HAP-1 (cell line): ENCODE data around the gene GTPBP6.
"Not testable (repeated sequence)": the region's sequence is repeated elsewhere in the genome, so short reads cannot be mapped to it uniquely, and the experiment has no call there.

Source experiments
- DNase-seq, 2 experiments: peaks; one replicate each; pipeline ENCODE4 v3.0.0-alpha.2; 2016 to 2020; ENCODE audit warnings: low spot score in 2 of 2
- H3K27me3 ChIP-seq: fragments of 250-450 bp; sonication (Bioruptor Pico); 2 replicates; pipeline ENCODE4 v1.5.1; 2020; ENCODE audit warnings: low read depth, mild to moderate bottlenecking, moderate library complexity
- H3K36me3 ChIP-seq: fragments of 250-450 bp; sonication (Bioruptor Pico); replicated peaks from 2 replicates; pipeline ENCODE4 v1.5.1; 2020; ENCODE audit warnings: mild to moderate bottlenecking
- H3K4me1 ChIP-seq: fragments of 250-450 bp; sonication (Bioruptor Pico); 2 replicates; pipeline ENCODE4 v1.5.1; 2020; ENCODE audit warnings: mild to moderate bottlenecking
- H3K4me3 ChIP-seq: fragments of 250-450 bp; sonication (Bioruptor Pico); 2 replicates; pipeline ENCODE4 v1.5.1; 2020; ENCODE audit warnings: mild to moderate bottlenecking, moderate library complexity
- H3K9me3 ChIP-seq: fragments of 250-450 bp; sonication (Bioruptor Pico); 2 replicates; pipeline ENCODE4 v1.5.1; 2020; ENCODE audit warnings: mild to moderate bottlenecking, moderate library complexity
- in situ Hi-C: fragments of 300-500 bp; cut with MboI; formaldehyde crosslinking; loops from 3 replicates; pipeline ENCODE4 v1.14.3; 2020; ENCODE audit warnings: low sequenced_read_pairs, inconsistent platforms, mixed read lengths

GTPBP6 gene

DNA sequence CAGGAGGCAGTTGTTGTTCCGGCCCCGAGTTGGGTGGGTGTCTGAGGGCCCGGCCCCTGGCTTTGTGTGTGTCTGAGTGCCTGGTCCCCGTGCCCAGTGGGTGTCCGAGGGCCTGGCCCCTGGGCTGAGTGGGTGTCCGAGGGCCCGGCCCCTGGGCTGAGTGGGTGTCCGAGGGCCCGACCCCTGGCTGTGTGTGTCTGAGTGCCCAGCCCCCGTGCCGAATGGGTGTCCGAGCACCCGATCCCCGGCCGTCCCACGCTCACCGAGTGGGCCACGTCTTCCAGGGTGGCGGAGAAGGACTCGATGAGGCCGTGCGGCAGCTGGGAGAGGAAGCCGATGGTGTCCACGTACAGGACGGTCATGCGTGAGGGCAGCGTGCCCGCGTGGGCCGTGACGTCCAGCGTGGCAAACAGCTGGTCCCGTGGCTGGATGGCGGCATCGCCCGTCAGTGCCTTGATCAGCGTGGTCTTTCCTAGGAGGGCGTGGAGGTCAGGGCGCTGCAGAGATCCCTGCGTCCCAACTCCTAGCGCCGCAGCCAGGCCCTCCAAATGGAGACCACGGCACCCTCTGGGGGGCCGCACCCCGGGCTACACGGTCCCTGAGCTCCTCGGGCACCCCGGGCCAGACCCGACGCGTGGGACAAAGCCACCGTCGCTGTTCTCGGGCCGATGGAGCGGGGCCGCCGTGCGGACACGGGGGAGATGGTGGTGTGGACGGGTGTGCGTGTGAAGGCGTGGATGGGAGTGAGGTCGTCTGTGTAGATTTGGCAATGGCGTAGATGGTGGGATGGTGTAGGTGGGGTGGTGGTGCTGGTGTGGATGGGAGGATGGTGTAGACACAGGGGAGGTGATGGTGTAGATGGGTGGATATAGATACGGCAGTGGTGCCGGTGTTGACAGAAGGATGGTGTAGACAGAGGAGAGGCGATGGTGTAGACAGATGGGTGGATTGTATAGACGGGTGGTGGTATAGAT is 7.2 kb downstream of the GTPBP6 start:
- Histone ChIP-seq H3K4me1 (no peaks in the 10 kb centered on the region), H3K9me3 (no peaks in the 10 kb centered on the region), H3K27me3 (no peaks in the 10 kb centered on the region), H3K4me3 (no peak overlapping the region), H3K36me3 (peaks cover 49% of the 10 kb centered on the region)
- no peak for DNase-seq
- in situ Hi-C loops = no loop called here

GRCh38 chrX:310621-311155 is 7.9 kb downstream of the GTPBP6 start:
- Histone ChIP-seq H3K9me3 (no peaks in the 10 kb centered on the region), H3K4me3 (no peak overlapping the region), H3K36me3 (peaks cover 51% of the 10 kb centered on the region), H3K27me3 (no peaks in the 10 kb centered on the region), H3K4me1 (no peaks in the 10 kb centered on the region)
- DNase-seq = no peak
- in situ Hi-C loops = no loop called here

- peaks cover 44% of the 10 kb centered on the region for H3K36me3 ChIP-seq
- no peak overlapping the region for H3K4me3 ChIP-seq
- H3K9me3 ChIP-seq = no peaks in the 10 kb centered on the region
- no peaks in the 10 kb centered on the region for H3K27me3 ChIP-seq
- in situ Hi-C loops = no loop called here
- no peaks in the 10 kb centered on the region for H3K4me1 ChIP-seq
- DNase-seq = no peak
Measured at GRCh38 chrX:308821-309520, 9.6 kb downstream of the GTPBP6 start.

- Histone ChIP-seq H3K4me1 (no peaks in the 10 kb centered on the region), H3K36me3 (peaks cover 31% of the 10 kb centered on the region), H3K4me3 (no peak overlapping the region), H3K9me3 (no peaks in the 10 kb centered on the region), H3K27me3 (no peaks in the 10 kb centered on the region)
- no peak for DNase-seq
- in situ Hi-C loops = no loop called here
Measured at GRCh38 chrX:307261-308111, 11.1 kb downstream of the GTPBP6 start.

GRCh38 chrX:306614-307251 is 11.9 kb downstream of the GTPBP6 start:
- H3K36me3 ChIP-seq = peaks cover 29% of the 10 kb centered on the region
- not testable (repeated sequence) for DNase-seq, H3K27me3 ChIP-seq

GRCh38 chrX:305781-306613 is 12.6 kb downstream of the GTPBP6 start:
- DNase-seq, H3K4me1 ChIP-seq, in situ Hi-C loops, H3K4me3 ChIP-seq, H3K27me3 ChIP-seq, H3K9me3 ChIP-seq: not testable (repeated sequence)
- H3K36me3 ChIP-seq = peaks cover 27% of the 10 kb centered on the region

More at GRCh38 chrX:306614-307251, 11.9 kb downstream of the GTPBP6 start:
- in situ Hi-C loops, H3K9me3 ChIP-seq, H3K4me1 ChIP-seq, H3K4me3 ChIP-seq: not testable (repeated sequence)

- no peak overlapping the region for H3K4me3 ChIP-seq
- in situ Hi-C loops = no loop called here
- H3K4me1 ChIP-seq = no peaks in the 10 kb centered on the region
- no peaks in the 10 kb centered on the region for H3K9me3 ChIP-seq
- H3K27me3 ChIP-seq = no peaks in the 10 kb centered on the region
- H3K36me3 ChIP-seq = peaks cover 29% of the 10 kb centered on the region
- DNase-seq = no peak
Measured at GRCh38 chrX:302975-303374, 15.6 kb downstream of the GTPBP6 start.

GRCh38 chrX:300334-300733 is 18.3 kb downstream of the GTPBP6 start:
- DNase-seq = no peak
- peaks cover 18% of the 10 kb centered on the region for H3K36me3 ChIP-seq
- in situ Hi-C loops = no loop called here

GRCh38 chrX:298993-299392 is 19.6 kb downstream of the GTPBP6 start:
- Histone ChIP-seq H3K27me3 (no peaks in the 10 kb centered on the region), H3K4me3 (no peak overlapping the region), H3K9me3 (no peaks in the 10 kb centered on the region), H3K36me3 (peaks cover 15% of the 10 kb centered on the region), H3K4me1 (no peaks in the 10 kb centered on the region)
- in situ Hi-C loops = no loop called here
- DNase-seq = no peak

More at GRCh38 chrX:300334-300733, 18.3 kb downstream of the GTPBP6 start:
- Histone ChIP-seq H3K9me3 (no peaks in the 10 kb centered on the region), H3K4me3 (no peak overlapping the region), H3K27me3 (no peaks in the 10 kb centered on the region), H3K4me1 (no peaks in the 10 kb centered on the region)

DNA sequence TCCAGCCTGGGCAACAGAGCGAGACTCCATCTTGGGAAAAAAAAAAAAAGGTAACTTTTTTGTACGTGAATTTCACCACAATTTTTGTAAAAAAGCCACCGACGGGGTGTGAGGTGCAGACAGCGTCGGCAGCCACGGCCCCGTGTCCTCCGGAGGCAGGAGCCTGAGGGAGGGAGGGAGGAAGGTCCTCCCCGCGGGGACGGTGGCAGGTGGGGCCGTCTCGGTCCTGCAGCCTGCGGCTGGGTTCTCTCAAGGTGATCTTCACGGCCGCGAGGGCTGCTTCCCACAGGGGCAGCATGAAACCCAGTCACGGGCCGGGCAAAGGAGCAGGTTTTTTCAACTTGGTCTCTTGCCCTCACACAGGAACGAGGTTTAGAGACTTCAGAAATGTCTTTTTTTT is 23.5 kb downstream of the GTPBP6 start:
- in situ Hi-C loops = no loop called here
- H3K27me3 ChIP-seq = no peaks in the 10 kb centered on the region
- DNase-seq = no peak

DNA sequence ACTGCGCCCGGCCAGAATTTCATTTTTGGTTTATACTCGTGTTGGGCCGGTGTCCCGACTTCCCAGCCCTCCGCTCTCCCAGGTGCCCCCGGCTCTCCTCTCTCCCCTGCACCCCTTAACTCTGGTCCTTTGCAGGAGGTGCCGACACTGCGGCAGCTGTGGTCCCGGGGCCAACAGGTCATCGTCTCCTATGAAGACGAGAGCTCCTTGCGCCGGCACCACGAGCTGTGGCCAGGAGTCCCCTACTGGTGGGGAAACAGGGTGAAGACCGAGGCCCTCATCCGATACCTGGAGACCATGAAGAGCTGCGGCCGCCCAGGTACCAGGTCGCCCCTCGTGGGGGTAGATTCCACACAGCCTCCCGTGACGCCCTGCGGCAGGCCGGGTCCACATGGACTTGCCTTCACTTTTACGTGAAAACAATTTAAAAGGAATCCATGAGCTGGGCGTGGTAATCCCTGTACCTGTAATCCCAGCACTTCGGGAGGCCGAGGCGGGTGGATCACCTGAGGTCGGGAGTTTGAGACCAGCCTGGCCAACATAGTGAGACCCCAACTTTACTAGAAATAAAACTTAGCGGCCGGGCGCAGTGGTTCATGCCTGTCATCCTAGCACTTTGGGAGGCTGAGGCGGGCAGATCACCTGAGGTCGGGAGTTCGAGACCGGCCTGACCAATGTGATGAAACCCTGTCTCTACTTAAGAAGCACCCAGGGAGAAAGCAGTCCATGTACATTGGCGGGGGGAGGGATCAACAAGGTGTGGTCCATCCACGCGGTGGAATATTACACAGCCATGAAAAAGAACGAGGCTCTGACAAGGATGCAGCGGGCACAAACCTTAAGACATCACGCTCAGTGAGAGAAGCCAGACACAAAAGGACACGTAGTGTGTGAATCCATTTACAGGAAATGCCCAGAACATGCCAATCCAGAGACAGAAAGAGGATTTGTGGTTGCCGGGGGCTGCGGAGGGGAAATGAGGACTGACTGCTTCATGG is 25.4 kb downstream of the GTPBP6 start:
- in situ Hi-C loops = no loop called here
- Histone ChIP-seq H3K36me3 (peaks cover 31% of the 10 kb centered on the region), H3K4me3 (no peak overlapping the region), H3K4me1 (no peaks in the 10 kb centered on the region), H3K9me3 (no peaks in the 10 kb centered on the region), H3K27me3 (no peaks in the 10 kb centered on the region)
- no peak for DNase-seq

More for the DNA sequence above, 23.5 kb downstream of the GTPBP6 start:
- Histone ChIP-seq H3K36me3 (peaks cover 24% of the 10 kb centered on the region), H3K4me3 (no peak overlapping the region), H3K4me1 (no peaks in the 10 kb centered on the region), H3K9me3 (no peaks in the 10 kb centered on the region)
